ENCODE data around the gene KIZ. TPM values are rescaled to one million over a fixed set of nuclear protein-coding genes. Genes with fewer than 3 reads are reported as not detected.

Gene KIZ
- total and polyA plus RNA-seq, 2 experiments from 2014 or later, result 58.3 to 63.6 TPM

GRCh38 chr20:21230686-21231085, 104.8 kb downstream of the KIZ start:
- Histone ChIP-seq H4K20me1 (replicated peaks; ENCODE audit: insufficient read depth) (no peaks in the 10 kb centered on the region), H3K4me3 (no peak overlapping the region), H3K27me3 (ENCODE audit: insufficient read depth) (no peaks in the 10 kb centered on the region), H3K36me3 (ENCODE audit: insufficient read depth) (peaks cover 8% of the 10 kb centered on the region), H3K27ac (ENCODE audit: low read depth) (no peak overlapping the region), H3K4me2 (no peak overlapping the region), H3K9me2 (ENCODE audit: insufficient read depth) (no peaks in the 10 kb centered on the region), H3K79me2 (replicated peaks; ENCODE audit: insufficient read depth) (no peaks in the 10 kb centered on the region), H3F3A (replicated peaks; ENCODE audit: low read depth) (peaks cover 7% of the 10 kb centered on the region; the same call in 1 of the 2 replicates), H2AFZ (no peak overlapping the region), H3K4me1 (ENCODE audit: insufficient read depth) (peaks cover 38% of the 10 kb centered on the region)
- Mint-ChIP-seq H3K9me3 (no peaks in the 10 kb centered on the region), H3K4me1 (peaks cover 44% of the 10 kb centered on the region), H3K4me3 (no peak overlapping the region), H3K36me3 (ENCODE audit: low read depth) (peaks cover 22% of the 10 kb centered on the region), H3K27me3 (ENCODE audit: insufficient read depth, low read depth, poor library complexity) (peaks cover 5% of the 10 kb centered on the region), H3K27ac (no peak overlapping the region)
- no peak for DNase-seq (ENCODE audit: low spot score)
- TF ChIP-seq CTCF (conservative IDR thresholded peaks at IDR 0.05; ENCODE audit: low read depth in 2 of 2) (no peak), ZNF462 (CRISPR knock-in tag; IDR thresholded peaks at IDR 0.05) (no peak), ZNF331 (CRISPR knock-in tag; IDR thresholded peaks at IDR 0.05; ENCODE audit: low read depth) (no peak), JUNB (IDR thresholded peaks at IDR 0.05; ENCODE audit: unreplicated experiment) (no peak), ETS1 (IDR thresholded peaks at IDR 0.05) (no peak), POLR2AphosphoS5 (IDR thresholded peaks at IDR 0.05; ENCODE audit: low read depth) (no peak), ZNF114 (CRISPR knock-in tag; IDR thresholded peaks at IDR 0.05) (no peak), REST (IDR thresholded peaks at IDR 0.05; ENCODE audit: unreplicated experiment) (no peak), EZH2phosphoT487 (IDR thresholded peaks at IDR 0.05; ENCODE audit: unreplicated experiment) (no peak), CREB1 (CRISPR knock-in tag; IDR thresholded peaks at IDR 0.05; ENCODE audit: low read depth) (no peak), EZH2 (IDR thresholded peaks at IDR 0.05; ENCODE audit: low read depth, unreplicated experiment) (no peak), NANOG (IDR thresholded peaks at IDR 0.05; ENCODE audit: borderline replicate concordance) (no peak), STAT1 (IDR thresholded peaks at IDR 0.05; ENCODE audit: unreplicated experiment) (no peak)
- ATAC-seq, result no peak

Data from GM23338 (cell line).